NCI-H226 (cell line): Measurements from ENCODE around the gene KCMF1.

ENCODE experiments used
- DNase-seq: peaks from one replicate; pipeline ENCODE4 v3.0.0-alpha.2; 2015

Gene KCMF1

DNA sequence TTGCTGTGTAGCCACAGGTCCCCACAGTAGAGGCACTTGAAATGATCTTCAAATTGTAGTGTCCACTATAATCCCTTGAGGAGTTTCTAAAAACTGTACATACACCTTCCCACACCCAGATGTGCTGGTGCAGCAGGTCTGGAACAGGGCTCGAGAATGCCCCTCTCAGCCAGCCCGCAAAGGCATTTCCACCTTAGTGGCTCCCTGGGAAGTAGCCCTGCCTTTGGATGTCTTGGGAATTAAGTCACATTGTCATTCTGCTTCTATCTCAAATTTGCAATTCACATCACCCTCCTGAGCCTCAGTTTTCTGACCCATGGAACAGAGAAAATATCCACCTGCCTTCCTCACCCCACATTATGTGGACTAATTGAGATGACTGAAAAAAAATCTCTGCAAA is 118.0 kb downstream of the KCMF1 start:
- DNase-seq, result no peak

DNA sequence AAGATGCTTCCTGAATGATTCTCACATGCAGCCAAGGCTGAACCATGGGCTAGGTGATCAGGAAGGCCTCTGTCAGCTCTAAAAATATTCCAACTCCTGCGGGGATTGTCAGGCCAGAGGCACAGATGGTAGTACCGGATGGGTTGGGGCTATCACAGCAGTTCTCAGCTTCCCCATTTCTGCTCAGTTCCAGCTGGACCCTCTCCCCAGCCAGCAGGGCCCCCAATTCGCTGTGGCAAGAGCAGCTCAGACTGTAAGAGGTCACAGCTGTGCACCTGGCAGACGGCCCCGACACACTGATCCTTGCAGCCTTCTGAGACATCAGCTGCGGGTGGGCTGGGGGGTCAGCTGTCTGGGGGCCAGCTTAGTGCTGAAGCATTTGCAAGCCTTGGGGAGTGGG is 118.6 kb downstream of the KCMF1 start:
- no peak for DNase-seq

DNA sequence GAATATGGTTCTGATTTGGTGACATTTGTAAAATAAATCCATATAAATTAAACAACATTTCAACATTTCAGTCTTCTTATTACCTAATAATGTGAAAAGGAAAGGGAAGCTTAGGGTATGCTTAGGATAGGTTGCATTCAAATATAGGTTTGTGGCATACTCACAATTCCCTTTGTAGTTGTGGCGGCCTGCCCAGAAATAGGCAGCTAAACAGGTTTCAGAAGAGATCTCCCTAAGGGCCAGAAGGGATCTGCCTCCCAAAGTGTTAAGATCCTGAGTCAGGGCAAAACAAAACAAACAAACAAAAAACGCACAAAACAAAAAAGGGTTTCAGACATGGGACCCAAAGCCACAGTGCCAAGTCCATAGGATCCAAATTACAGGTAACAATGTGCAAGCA is 120.9 kb downstream of the KCMF1 start:
- DNase-seq, result no peak

DNA sequence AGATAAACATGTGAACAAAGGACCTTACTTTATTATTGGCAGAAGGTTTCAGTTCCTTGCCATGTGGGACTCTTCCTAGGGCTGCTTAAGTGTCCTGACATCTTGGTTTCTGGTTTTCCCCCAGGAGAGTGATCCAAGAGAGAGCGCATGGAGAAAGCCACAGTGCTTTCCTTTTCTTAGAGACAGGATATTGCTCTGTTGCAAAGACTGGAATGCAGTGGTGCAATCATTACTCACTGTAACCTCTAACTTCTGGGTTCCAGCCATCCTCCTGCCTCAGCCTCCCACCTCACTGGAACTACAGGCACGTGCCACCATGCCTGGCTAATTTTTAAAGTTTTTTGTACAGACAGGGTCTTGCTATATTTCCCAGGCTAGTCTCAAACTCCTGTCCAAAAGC is 124.1 kb downstream of the KCMF1 start:
- peak; percentile 63 for DNase-seq

DNA sequence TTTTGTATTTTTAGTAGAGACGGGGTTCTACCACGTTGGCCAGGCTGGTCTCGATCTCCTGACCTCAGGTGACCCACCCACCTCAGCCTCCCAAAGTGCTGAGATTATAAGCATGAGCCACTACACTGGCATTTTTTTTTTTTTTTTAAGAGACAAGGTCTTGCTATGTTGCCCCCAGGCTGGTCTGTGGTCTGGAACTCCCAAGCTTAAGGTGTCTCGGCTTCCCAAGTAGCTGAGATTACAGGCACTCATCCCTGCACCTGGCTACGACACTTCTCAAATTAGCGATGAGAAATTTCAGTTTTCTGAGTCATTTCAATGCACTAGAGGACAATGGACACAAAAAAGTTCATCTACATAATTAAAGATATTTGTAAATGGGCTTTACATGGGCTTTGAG is 125.7 kb downstream of the KCMF1 start:
- DNase-seq, result no peak

DNA sequence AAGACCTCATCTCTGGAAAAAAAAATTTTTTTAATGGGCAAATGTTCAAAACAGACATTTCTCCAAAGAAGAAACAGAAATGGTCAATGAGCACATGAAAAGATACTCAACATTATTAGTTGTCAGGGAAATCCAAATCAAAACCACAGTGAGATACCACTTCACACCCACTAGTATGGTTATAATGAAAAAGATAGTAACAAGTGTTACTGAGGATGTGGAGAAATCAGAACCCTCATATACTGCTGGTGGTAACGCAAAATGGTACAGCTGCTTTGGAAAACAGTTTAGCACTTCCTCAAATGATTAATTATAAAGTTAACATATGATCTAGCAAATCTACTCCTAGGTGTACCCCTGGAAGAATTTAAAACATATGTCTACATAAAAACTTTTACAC is 133.3 kb downstream of the KCMF1 start:
- no peak for DNase-seq

DNA sequence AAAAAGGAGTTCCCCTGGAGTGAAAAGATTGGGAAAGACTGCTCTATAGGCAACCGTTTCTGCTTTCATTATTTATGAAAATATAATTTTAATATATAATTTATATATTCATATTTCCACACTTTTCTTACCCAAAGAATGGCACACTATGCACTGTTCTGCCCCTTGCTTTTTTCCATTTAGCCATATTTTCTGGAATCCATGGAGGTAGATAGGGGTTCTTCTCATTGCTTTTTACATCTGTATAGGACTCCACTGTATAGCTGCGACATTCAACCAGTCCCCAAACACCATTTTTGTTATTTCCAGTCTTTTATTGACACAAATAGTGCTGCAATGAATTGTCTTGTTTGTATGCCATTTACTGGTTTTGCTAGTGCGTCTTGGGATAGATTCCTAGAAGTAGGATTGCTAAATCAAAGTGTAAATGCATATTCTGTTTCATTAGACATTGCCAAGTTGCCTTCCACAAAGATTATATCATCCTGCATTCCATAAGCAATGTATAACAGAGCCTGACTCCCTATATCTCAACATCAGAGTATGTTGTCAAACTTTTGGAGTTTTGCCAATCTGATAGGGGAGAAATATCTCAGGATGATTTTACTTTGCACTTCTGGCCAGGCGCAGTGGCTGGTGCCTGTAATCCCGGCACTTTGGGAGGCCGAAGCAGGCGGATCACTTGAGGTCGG is 135.7 kb downstream of the KCMF1 start:
- peak; percentile 89 for DNase-seq
